Endothelial cell of umbilical vein (primary cell): ENCODE measurements around the gene ZSCAN25.

Source experiments
- EZH2 ChIP-seq: IDR thresholded peaks from 2 replicates; pipeline ENCODE4 v1.6.1; 2012; ENCODE audit warnings: borderline replicate concordance, low read depth, mild to moderate bottlenecking, moderate library complexity, low read length, inconsistent platforms; ENCODE audit not compliant: severe bottlenecking
- FOS ChIP-seq: IDR thresholded peaks from 2 replicates; pipeline ENCODE4 v1.6.1; 2011; ENCODE audit warnings: mild to moderate bottlenecking, low read length, moderate library complexity, borderline replicate concordance; ENCODE audit not compliant: insufficient read depth
- MYC ChIP-seq: IDR thresholded peaks from one replicate; pipeline ENCODE4 v1.6.1; 2011; ENCODE audit warnings: mild to moderate bottlenecking, low read depth, low read length
- POLR2A ChIP-seq: IDR thresholded peaks from 2 replicates; pipeline ENCODE4 v1.6.1; 2012; ENCODE audit warnings: low read depth, mild to moderate bottlenecking, control low read depth, low read length
- POLR2AphosphoS5 ChIP-seq: IDR thresholded peaks from 2 replicates; pipeline ENCODE4 v1.6.1; 2012; ENCODE audit warnings: low read depth, mild to moderate bottlenecking, control low read depth, low read length, moderate library complexity; ENCODE audit not compliant: insufficient read depth
- TF ChIP-seq, protein P1 (sequence below), 2 donors: IDR thresholded peaks; 1 replicate in 1 of 2; 2 replicates in 1 of 2; pipeline ENCODE4 v1.5.1; 2011; ENCODE audit warnings: low read length in 2 of 2, mild to moderate bottlenecking in 2 of 2, moderate library complexity in 2 of 2, control low read depth in 1 of 2, inconsistent platforms in 1 of 2, low read depth in 1 of 2; ENCODE audit not compliant: insufficient read depth in 1 of 2; ENCODE audit errors: extremely low read depth in 1 of 2
- TF ChIP-seq, protein P2 (sequence below): IDR thresholded peaks from 2 replicates; pipeline ENCODE4 v1.6.1; 2011; ENCODE audit not compliant: insufficient read depth, insufficient read length

DNA sequence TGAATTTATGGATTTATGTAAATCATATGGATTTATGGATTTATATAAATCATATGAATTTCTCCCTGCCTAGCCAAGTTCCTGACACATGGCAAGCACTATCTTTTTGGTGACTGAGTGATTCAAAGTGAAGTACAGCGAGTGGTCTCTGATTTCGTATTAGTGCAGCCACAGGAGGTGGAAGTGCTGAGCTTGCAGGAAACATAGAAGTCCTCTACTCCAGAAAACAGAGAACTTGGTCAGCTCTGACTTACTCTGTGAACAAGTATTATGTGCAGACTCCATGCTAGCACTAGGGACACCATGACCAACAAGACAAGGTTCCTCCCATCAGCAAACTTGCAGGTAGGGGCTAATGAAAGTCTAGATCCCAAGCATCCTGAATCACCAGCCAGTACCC lies 34.5 kb downstream of the ZSCAN25 start:
- TF ChIP-seq EZH2 (no peak), POLR2A (no peak), POLR2AphosphoS5 (no peak), MYC (no peak), FOS (no peak)
- TF ChIP-seq, protein P1, sequence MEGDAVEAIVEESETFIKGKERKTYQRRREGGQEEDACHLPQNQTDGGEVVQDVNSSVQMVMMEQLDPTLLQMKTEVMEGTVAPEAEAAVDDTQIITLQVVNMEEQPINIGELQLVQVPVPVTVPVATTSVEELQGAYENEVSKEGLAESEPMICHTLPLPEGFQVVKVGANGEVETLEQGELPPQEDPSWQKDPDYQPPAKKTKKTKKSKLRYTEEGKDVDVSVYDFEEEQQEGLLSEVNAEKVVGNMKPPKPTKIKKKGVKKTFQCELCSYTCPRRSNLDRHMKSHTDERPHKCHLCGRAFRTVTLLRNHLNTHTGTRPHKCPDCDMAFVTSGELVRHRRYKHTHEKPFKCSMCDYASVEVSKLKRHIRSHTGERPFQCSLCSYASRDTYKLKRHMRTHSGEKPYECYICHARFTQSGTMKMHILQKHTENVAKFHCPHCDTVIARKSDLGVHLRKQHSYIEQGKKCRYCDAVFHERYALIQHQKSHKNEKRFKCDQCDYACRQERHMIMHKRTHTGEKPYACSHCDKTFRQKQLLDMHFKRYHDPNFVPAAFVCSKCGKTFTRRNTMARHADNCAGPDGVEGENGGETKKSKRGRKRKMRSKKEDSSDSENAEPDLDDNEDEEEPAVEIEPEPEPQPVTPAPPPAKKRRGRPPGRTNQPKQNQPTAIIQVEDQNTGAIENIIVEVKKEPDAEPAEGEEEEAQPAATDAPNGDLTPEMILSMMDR (IDR thresholded peaks at IDR 0.05; ENCODE audit: extremely low read depth in 1 of 2, insufficient read depth in 1 of 2, low read depth in 1 of 2, low read length in 2 of 2): no peak
- TF ChIP-seq, protein P2, sequence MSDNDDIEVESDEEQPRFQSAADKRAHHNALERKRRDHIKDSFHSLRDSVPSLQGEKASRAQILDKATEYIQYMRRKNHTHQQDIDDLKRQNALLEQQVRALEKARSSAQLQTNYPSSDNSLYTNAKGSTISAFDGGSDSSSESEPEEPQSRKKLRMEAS: no peak
